Endometrial microvascular endothelial cells (primary cell): ENCODE data around the gene GPR83. TPM values are rescaled to one million over a fixed set of nuclear protein-coding genes. Genes with fewer than 3 reads are reported as not detected.
"Not testable (repeated sequence)": the region's sequence is repeated elsewhere in the genome, so short reads cannot be mapped to it uniquely, and the experiment has no call there.

ENCODE experiments used
- in situ Hi-C: cut with HindIII; loops from 2 replicates; pipeline ENCODE4 v1.10.0; 2017; ENCODE audit warnings: low sequenced_read_pairs, low pct_unique_long_range_greater_than_20kb; ENCODE audit errors: inconsistent ontology term
- total RNA-seq: library from RNA; depleted of rRNA; stranded (reverse); fragments of >200 nt; gene quantifications from one replicate; pipeline ENCODE4 v1.2.3, GENCODE V29; 2015; ENCODE audit errors: inconsistent ontology term

Gene GPR83
- total RNA-seq, 1 donor from 2014 or later, result not detected

DNA sequence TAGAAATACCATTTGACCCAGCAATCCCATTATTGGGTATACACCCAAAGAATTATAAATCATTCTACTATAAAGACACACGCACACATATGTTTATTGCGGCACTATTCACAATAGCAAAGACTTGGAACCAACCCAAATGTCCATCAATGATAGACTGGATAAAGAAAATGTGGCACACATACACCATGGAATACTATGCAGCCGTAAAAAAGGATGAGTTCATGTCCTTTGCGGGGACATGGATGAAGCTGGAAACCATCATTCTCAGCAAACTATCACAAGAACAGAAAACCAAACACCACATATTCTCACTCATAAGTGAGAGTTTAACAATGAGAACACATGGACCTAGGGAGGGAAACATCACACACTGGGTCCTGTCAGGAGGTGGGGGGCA lies 9.3 kb downstream of the GPR83 start:
- in situ Hi-C loops, result not testable (repeated sequence)

DNA sequence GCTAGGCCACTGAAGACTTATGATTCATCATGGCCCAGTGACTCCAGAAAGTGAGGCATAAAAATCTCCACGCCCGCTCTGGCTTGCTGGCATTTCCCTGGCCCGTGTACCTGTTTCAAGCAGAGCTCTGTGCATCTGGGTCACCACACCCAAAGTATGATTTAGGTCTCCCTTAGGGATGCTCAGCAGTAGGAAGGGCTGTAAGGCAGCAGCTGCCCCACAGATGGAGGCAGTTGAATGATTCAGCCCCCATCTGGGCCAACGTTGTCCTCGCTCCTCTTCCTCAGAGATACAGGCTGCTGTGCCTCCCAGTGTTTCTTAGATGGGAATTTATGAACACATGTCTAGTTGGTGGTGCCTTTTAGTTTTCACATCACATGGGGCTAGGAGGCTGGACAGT lies 21.6 kb downstream of the GPR83 start:
- in situ Hi-C loops, result no loop called here

DNA sequence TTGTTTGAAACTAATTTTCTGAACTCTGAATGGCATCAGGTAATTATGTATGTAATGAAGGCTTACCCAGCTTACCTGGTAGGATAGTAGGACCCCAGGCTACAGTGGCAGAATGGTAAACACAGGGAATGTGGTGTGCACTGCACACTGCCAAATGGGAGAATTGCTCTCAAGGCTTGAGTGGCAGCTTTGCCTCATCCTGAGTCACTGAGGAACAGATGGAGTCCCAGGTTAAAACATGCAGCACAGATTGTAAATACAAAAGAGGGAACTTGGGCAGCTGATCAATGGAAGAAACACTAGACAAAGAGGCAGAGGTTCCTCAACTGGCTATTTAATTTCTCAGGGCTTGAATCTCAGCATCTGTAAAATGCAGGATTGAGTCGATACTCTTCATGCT lies 24.4 kb downstream of the GPR83 start:
- in situ Hi-C loops, result no loop called here

DNA sequence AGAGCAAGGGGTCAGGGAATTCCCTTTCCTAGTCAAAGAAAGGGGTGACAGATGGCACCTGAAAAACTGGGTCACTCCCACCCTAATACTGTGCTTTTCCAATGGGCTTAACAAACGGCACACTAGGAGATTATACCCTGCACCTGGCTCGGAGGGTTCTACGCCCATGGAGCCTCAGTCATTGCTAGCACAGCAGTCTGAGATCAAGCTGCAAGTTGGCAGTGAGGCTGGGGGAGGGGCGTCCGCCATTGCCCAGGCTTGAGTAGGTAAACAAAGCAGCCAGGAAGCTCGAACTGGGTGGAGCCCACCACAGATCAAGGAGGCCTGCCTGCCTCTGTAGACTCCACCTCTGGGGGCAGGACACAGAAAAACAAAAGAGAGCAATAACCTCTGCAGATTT lies 30.6 kb downstream of the GPR83 start:
- in situ Hi-C loops, result not testable (repeated sequence)

DNA sequence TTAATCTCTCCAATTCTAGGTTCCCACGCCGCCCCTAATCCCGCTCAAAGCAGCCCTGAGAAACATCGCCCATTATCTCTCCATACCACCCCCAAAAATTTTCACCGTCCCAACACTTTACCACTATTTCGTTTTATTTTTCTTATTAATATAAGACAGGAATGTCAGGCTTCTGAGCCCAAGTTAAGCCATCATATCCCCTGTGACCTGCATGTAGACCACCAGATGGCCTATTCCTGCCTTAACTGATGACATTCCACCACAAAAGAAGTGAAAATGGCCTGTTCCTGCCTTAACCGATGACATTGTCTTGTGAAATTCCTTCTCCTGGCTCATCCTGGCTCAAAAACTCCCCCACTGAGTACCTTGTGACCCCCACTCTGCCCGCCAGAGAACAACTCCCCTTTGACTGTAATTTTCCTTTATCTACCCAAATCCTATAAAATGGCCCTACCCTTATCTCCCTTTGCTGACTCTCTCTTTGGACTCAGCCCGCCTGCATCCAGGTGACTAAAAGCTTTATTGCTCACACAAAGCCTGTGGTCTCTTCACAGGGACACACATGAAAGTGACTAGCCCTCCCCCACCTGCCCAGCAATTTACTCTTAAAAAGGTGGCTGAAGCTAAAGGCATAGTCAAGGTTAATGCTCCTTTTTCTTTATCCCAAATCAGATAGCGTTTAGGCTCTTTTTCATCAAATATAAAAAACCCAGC lies 50.2 kb downstream of the GPR83 start:
- in situ Hi-C loops, result not testable (repeated sequence)

DNA sequence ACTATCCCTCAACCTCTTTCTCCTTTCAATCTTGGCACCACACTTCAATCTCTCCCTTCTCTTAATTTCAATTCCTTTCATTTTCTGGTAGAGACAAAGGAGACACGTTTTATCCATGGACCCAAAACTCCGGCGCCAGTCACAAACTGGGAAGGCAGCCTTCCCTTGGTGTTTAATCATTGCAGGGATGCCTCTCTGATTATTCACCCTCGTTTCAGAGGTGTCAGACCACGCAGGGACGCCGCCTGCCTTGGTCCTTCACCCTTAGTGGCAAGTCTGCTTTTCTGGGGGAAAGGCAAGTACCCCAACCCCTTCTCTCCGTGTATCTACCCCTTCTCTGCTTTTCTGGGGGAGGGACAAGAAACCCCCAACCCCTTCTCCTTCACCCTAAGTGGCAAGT lies 54.9 kb downstream of the GPR83 start:
- in situ Hi-C loops, result not testable (repeated sequence)

DNA sequence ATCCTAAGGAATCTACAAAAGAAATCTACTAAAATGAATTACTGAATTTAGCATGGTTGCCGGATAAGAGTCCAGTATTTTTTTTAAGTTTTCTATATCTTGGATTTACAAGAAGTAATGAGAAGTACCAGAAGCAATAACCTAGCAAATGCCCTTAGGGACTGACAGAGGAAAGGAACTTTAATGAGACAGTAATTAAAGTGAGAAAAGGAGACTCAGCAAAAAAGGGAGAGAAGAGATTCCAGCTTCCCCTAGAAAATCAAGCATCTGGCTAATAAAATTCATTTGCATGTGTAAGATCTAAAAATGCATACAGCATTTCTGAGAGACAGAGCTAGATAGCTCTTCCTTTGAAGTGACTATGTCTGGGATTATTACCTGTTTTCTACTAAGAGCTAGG lies 57.7 kb downstream of the GPR83 start:
- in situ Hi-C loops, result no loop called here

DNA sequence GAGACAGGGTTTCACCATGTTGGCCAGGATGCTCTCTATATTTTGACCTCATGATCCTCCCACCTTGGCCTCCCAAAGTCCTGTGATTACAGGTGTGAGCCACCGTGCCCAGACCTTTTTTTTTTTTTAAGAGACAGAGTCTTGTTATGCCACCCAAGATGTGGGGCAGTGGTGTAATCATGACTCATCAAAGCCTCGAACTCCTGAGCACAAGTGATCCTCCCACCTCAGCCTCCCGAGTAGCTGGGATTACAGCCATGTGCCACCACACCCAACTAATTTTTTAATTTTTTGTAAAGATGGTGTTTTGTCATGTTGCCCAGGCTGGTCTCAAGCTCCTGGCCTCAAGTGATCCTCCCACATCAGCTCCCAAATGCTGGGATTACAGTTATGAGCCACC lies 59.0 kb downstream of the GPR83 start:
- in situ Hi-C loops, result no loop called here

DNA sequence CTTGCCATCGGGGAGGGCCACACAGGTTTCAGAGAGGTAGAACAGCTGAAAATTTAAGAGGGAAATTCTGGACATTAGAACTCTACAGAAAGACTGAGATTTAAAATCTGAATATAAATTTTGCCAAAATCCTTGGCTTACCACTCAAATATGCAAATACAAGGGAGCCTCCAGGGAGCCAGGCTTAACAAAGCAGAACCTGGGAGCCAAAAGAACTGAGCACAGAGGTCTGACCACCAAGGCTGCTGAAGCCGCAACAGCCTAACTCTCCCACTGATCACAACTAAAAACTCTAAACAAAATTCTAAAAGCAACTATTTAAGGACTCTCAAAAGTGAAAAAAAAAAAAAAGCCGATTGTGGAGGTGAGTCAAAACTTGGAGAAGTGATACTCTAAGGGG lies 62.6 kb downstream of the GPR83 start:
- in situ Hi-C loops, result no loop called here

DNA sequence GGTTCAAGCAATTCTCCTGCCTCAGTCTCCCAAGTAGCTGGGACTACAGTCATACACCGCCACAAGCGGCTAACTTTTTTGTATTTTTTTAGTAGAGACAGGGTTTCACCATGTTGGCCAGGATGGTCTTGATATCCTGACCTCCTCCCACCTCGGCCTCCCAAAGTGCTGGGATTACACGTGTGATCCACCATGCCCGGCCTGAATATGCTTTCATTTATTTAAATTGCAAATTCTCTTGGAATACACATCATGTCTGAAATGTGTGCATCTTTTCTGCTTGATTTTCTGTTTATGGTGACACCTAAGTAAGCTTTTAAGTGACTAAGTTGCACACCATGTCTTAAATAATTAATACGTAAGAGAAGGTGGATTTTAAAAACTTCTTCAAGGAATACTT lies 65.2 kb downstream of the GPR83 start:
- in situ Hi-C loops, result no loop called here

DNA sequence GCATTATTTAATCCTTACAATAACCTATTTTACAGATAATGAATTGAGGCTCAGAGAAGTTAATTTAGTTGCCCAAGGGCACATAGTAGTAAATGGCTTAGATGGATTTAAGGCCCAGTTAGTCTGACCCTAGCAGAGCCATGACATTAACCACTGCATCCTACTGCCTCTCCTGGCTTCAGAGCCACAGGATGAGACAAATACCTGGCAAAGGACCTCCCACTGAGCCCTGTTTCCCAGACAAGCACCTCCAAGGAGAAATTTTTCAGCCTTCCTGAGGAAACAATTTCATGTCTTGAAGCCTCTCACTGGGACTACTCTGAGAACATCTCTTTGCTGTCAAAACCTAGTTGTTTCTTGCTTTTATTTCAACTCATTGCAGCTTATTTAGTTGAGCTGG lies 68.4 kb downstream of the GPR83 start:
- in situ Hi-C loops, result no loop called here

DNA sequence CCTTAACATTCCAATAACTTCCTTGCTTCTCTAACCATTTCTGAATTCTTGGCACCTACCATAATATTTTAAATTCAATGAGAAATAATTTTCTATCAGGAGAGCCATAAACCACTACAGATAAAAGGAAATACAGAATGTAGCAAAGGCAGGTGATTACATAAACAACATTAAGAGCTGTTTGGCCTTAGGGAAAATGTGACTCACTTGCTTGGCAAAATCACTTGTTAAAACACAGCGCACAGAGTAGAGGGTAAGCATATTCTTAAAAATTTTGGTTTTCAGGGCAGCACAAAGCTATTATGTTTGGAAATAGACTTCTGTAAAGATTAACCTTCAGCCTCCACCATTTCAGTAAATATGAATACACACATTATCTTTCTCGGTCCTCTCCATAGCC lies 70.4 kb downstream of the GPR83 start:
- in situ Hi-C loops, result no loop called here

DNA sequence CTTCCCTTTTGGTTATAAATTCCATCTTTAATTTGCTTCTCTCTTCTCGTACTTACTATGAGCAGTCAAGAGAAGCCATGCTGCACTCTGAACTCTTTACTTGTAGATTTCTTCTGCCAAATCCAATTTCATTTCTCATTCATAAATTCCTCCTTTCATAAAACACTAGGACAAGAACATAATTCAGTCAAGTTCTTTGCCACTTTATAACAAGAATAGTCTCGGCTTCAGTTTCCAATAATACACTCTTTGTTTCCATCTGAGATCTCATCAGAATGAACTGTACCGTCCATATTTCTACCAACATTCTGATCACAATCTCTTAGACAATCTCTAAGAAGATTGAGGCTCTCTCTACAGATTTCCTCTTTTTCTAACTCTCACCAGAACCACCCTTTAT lies 71.7 kb downstream of the GPR83 start:
- in situ Hi-C loops, result no loop called here

DNA sequence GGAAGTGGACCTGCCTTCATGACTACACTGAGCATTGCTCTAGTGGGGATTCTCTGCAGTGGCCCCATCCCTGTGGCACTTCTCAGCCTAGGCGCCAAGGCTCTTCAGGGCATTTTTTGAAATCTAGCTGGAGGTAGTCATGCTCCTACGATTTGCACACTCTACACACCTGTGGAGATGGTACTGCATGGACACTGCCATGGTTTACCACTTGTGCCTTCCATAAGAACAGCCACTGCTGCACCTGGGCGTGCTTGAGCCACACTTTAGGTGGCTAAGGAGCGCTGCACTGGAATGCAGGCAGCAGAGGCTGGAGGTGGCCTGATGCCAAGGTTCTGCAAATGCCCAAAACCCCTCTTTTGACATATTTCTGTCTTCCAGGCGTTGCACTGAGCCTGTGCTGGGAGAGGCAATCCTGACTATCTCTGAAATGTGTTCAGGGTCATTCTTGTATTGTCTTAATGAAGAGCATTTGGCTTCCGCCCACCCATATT lies 72.6 kb downstream of the GPR83 start:
- in situ Hi-C loops, result no loop called here

Other genes with a start within 250 kb of the GPR83 start
- gene IZUMO1R, start 96.8 kb downstream of the GPR83 start, total RNA-seq, result not detected
- 17.7 TPM for gene MRE11, start 92.4 kb upstream of the GPR83 start, total RNA-seq
- gene ANKRD49, start 92.6 kb upstream of the GPR83 start, total RNA-seq, result 9.9 TPM
- gene C11orf97, start 111.0 kb upstream of the GPR83 start, total RNA-seq, result not detected
- 4.0 TPM for gene FUT4, start 142.5 kb upstream of the GPR83 start, total RNA-seq
- not detected for gene PIWIL4, start 165.9 kb upstream of the GPR83 start, total RNA-seq